Stimulated activated CD4-positive, alpha-beta T cell treated with anti-CD3 and anti-CD28 coated beads, TNF-alpha, amount 100 ng/mL, for 24 hours (primary cell): ENCODE results near the gene ULK4.
"Not testable (repeated sequence)": the region's sequence is repeated elsewhere in the genome, so short reads cannot be mapped to it uniquely, and the experiment has no call there.

Experiments used
- DNase-seq, 3 experiments: peaks; one replicate each; pipeline ENCODE4 v3.0.0-alpha.2; 2020; ENCODE audit warnings: low read depth in 3 of 3

Gene ULK4

GRCh38 chr3:41961751-41962679, at the start of gene ULK4:
Gene ULK4, minus strand, starts transcription at chr3:41962103. Its CDS starts 7,344 bp downstream, at chr3:41954759.
- DNase-seq: peak; percentile 85 to 93 (median 87)

- DNase-seq: no peak
Observed at GRCh38 chr3:42010530-42010929, 48.6 kb upstream of the ULK4 start.

GRCh38 chr3:42009456-42009855, 47.6 kb upstream of the ULK4 start:
- DNase-seq: no peak

GRCh38 chr3:42007785-42008184, 45.9 kb upstream of the ULK4 start:
- DNase-seq: no peak

GRCh38 chr3:42005401-42005800, 43.5 kb upstream of the ULK4 start:
- DNase-seq: no peak

- no peak for DNase-seq
Observed at GRCh38 chr3:42002790-42003189, 40.9 kb upstream of the ULK4 start.

GRCh38 chr3:42001777-42002176, 39.9 kb upstream of the ULK4 start:
- DNase-seq: no peak

GRCh38 chr3:41999909-42000308, 38.0 kb upstream of the ULK4 start:
- no peak for DNase-seq

- no peak for DNase-seq
Observed at GRCh38 chr3:41997702-41998550, 36.0 kb upstream of the ULK4 start.

GRCh38 chr3:41991437-41991836, 29.5 kb upstream of the ULK4 start:
- no peak for DNase-seq

- DNase-seq: no peak
Observed at GRCh38 chr3:41989518-41989917, 27.6 kb upstream of the ULK4 start.

GRCh38 chr3:41987627-41988026, 25.7 kb upstream of the ULK4 start:
- DNase-seq: no peak

GRCh38 chr3:41986561-41986960, 24.7 kb upstream of the ULK4 start:
- DNase-seq: no peak

- DNase-seq: no peak
Observed at GRCh38 chr3:41985018-41985417, 23.1 kb upstream of the ULK4 start.

- DNase-seq: not testable (repeated sequence)
Observed at GRCh38 chr3:41983091-41983490, 21.2 kb upstream of the ULK4 start.

- not testable (repeated sequence) for DNase-seq
Observed at GRCh38 chr3:41977401-41977800, 15.5 kb upstream of the ULK4 start.

- no peak for DNase-seq
Observed at GRCh38 chr3:41975416-41976103, 13.7 kb upstream of the ULK4 start.

GRCh38 chr3:41974223-41974622, 12.3 kb upstream of the ULK4 start:
- DNase-seq: no peak

GRCh38 chr3:41972802-41973201, 10.9 kb upstream of the ULK4 start:
- no peak for DNase-seq

GRCh38 chr3:41966206-41966605, 4.3 kb upstream of the ULK4 start:
- no peak for DNase-seq

- no peak for DNase-seq
Observed at GRCh38 chr3:41963823-41964222, 1.9 kb upstream of the ULK4 start.
